ENCODE measurements around the gene PMF1. TPM values are rescaled to one million over a fixed set of nuclear protein-coding genes. Genes with fewer than 3 reads are reported as not detected.

Gene PMF1
- total and polyA plus RNA-seq, 2 of the 13 experiments (the other 11 are each of a cell fraction or from before 2014, with no cell fraction given), result 72.5 to 89.0 TPM

DNA sequence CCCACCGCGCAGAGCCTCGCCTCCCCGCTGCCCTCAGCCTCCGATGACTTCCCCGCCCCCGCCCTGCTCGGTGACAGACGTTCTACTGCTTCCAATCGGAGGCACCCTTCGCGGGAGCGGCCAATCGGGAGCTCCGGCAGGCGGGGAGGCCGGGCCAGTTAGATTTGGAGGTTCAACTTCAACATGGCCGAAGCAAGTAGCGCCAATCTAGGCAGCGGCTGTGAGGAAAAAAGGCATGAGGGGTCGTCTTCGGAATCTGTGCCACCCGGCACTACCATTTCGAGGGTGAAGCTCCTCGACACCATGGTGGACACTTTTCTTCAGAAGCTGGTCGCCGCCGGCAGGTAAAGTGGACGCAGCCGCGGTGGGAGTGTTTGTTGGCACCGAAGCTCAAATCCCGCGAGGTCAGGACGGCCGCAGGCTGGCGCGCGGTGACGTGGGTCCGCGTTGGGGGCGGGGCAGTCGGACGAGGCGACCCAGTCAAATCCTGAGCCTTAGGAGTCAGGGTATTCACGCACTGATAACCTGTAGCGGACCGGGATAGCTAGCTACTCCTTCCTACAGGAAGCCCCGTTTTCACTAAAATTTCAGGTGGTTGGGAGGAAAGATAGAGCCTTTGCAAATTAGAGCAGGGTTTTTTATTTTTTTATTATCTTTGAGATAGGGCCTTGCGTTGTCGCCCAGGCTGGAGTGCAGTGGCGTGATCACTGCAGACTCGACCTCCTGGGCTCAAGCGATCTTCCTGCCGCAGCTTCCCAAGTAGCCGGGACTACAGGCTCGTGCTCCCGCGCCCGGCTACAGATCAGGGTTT, at the start of gene PMF1 (continued):
- TF ChIP-seq ZSCAN22 (CRISPR knock-in tag; IDR thresholded peaks at IDR 0.05), result 0 out of 2 replicates have a peak, but pooled peaks have one; percentile 37
- no peak; the same call in 1 of the 2 replicates for TF ChIP-seq NFE2L2 (IDR thresholded peaks at IDR 0.05; ENCODE audit: low read length)
- 0 out of 2 replicates have a peak, but pooled peaks have one; percentile 68 for TF ChIP-seq ZNF724P (CRISPR knock-in tag; IDR thresholded peaks at IDR 0.05; ENCODE audit: borderline replicate concordance)
- TF ChIP-seq, protein P1, sequence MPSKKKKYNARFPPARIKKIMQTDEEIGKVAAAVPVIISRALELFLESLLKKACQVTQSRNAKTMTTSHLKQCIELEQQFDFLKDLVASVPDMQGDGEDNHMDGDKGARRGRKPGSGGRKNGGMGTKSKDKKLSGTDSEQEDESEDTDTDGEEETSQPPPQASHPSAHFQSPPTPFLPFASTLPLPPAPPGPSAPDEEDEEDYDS (CRISPR knock-in tag; IDR thresholded peaks at IDR 0.05), result peak; percentile 80
- no peak for TF ChIP-seq HMG20B (CRISPR knock-in tag; conservative IDR thresholded peaks at IDR 0.05)
- no peak for TF ChIP-seq ZSCAN20 (CRISPR knock-in tag; IDR thresholded peaks at IDR 0.05; ENCODE audit: borderline replicate concordance)
- TF ChIP-seq ZNF792 (CRISPR knock-in tag; IDR thresholded peaks at IDR 0.05), result peak; percentile 41; the same call in 1 of the 2 replicates
- TF ChIP-seq RAD51 (IDR thresholded peaks at IDR 0.05; ENCODE audit: borderline replicate concordance), result no peak
- TF ChIP-seq SNAI1 (CRISPR knock-in tag; IDR thresholded peaks at IDR 0.05; ENCODE audit: borderline replicate concordance), result no peak
- TF ChIP-seq, protein P2, sequence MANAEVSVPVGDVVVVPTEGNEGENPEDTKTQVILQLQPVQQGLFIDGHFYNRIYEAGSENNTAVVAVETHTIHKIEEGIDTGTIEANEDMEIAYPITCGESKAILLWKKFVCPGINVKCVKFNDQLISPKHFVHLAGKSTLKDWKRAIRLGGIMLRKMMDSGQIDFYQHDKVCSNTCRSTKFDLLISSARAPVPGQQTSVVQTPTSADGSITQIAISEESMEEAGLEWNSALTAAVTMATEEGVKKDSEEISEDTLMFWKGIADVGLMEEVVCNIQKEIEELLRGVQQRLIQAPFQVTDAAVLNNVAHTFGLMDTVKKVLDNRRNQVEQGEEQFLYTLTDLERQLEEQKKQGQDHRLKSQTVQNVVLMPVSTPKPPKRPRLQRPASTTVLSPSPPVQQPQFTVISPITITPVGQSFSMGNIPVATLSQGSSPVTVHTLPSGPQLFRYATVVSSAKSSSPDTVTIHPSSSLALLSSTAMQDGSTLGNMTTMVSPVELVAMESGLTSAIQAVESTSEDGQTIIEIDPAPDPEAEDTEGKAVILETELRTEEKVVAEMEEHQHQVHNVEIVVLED (CRISPR knock-in tag; IDR thresholded peaks at IDR 0.05; ENCODE audit: borderline replicate concordance), result peak; percentile 95
- 0 out of 2 replicates have a peak, but pooled peaks have one; percentile 30 for TF ChIP-seq KLF9 (CRISPR knock-in tag; IDR thresholded peaks at IDR 0.05; ENCODE audit: low read depth)
- TF ChIP-seq FOSL2 (CRISPR knock-in tag; IDR thresholded peaks at IDR 0.05), result peak; percentile 16; the same call in 1 of the 2 replicates
- TF ChIP-seq ZNF160 (CRISPR knock-in tag; IDR thresholded peaks at IDR 0.05), result peak; percentile 42; the same call in 1 of the 2 replicates
- TF ChIP-seq, protein P3, sequence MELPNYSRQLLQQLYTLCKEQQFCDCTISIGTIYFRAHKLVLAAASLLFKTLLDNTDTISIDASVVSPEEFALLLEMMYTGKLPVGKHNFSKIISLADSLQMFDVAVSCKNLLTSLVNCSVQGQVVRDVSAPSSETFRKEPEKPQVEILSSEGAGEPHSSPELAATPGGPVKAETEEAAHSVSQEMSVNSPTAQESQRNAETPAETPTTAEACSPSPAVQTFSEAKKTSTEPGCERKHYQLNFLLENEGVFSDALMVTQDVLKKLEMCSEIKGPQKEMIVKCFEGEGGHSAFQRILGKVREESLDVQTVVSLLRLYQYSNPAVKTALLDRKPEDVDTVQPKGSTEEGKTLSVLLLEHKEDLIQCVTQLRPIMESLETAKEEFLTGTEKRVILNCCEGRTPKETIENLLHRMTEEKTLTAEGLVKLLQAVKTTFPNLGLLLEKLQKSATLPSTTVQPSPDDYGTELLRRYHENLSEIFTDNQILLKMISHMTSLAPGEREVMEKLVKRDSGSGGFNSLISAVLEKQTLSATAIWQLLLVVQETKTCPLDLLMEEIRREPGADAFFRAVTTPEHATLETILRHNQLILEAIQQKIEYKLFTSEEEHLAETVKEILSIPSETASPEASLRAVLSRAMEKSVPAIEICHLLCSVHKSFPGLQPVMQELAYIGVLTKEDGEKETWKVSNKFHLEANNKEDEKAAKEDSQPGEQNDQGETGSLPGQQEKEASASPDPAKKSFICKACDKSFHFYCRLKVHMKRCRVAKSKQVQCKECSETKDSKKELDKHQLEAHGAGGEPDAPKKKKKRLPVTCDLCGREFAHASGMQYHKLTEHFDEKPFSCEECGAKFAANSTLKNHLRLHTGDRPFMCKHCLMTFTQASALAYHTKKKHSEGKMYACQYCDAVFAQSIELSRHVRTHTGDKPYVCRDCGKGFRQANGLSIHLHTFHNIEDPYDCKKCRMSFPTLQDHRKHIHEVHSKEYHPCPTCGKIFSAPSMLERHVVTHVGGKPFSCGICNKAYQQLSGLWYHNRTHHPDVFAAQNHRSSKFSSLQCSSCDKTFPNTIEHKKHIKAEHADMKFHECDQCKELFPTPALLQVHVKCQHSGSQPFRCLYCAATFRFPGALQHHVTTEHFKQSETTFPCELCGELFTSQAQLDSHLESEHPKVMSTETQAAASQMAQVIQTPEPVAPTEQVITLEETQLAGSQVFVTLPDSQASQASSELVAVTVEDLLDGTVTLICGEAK (IDR thresholded peaks at IDR 0.05), result no peak
- TF ChIP-seq, protein P3 (CRISPR knock-in tag; IDR thresholded peaks at IDR 0.05), result peak; percentile 53; the same call in 1 of the 2 replicates
- TF ChIP-seq CBX5 (CRISPR knock-in tag; IDR thresholded peaks at IDR 0.05; ENCODE audit: borderline replicate concordance), result peak; percentile 62; the same call in 1 of the 2 replicates
- TF ChIP-seq CREM (IDR thresholded peaks at IDR 0.05), result peak; percentile 74
- no peak for TF ChIP-seq CREM (CRISPR knock-in tag; IDR thresholded peaks at IDR 0.05)
- no peak for TF ChIP-seq ZNF3 (CRISPR knock-in tag; IDR thresholded peaks at IDR 0.05)

Data from HepG2 (cell line).